ENCODE data around the gene LRP1-AS.

LRP1-AS gene

DNA sequence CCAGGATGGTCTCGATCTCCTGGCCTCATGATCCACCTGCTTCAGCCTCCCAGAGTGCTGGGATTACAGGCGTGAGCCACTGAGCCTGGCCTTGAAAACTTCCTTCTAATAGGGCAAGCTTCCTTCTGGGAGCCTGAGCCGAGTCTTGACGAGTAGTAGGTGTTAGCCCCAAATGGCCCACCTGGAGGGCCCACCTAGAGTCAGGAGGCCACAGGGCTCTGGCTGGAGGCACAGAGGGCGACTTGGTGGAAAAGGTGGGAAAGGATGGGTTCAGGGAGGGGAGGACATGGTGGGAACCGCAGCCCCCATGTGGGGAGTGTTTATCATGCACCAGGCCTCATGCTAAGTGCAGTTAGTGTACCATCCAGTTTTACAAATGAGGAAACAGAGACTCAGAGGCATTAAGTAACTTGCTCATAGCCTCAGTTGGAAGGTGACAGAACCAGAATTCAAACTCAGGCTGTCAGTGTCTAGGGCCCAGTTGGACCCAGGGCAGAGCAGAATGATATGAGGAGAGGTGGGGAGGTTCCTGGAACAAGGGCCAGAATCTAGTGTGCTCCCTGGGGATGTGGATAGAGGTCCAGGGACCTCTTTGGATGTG lies 3.1 kb upstream of the LRP1-AS start:
- no peak for TF ChIP-seq TAF1 (IDR thresholded peaks at IDR 0.05; ENCODE audit: borderline replicate concordance, insufficient read depth, low read length)

GRCh38 chr12:57149245-57149900 lies 2.0 kb upstream of the LRP1-AS start:
- TF ChIP-seq POLR2AphosphoS5 (IDR thresholded peaks at IDR 0.05; ENCODE audit: low read depth, low read length) (0 out of 2 replicates have a peak, but pooled peaks have one; percentile 20), TAF1 (IDR thresholded peaks at IDR 0.05; ENCODE audit: borderline replicate concordance, insufficient read depth, low read length) (no peak), FOXP2 (optimal IDR thresholded peaks at IDR 0.05; ENCODE audit: borderline replicate concordance, extremely low read depth, extremely low read length, insufficient read depth) (peak; percentile 8), REST (IDR thresholded peaks at IDR 0.05; ENCODE audit: insufficient read depth in 1 of 2, low read depth in 2 of 2, low read length in 2 of 2) (no peak), SIN3A (IDR thresholded peaks at IDR 0.05; ENCODE audit: borderline replicate concordance, insufficient read depth, low read length) (no peak)

DNA sequence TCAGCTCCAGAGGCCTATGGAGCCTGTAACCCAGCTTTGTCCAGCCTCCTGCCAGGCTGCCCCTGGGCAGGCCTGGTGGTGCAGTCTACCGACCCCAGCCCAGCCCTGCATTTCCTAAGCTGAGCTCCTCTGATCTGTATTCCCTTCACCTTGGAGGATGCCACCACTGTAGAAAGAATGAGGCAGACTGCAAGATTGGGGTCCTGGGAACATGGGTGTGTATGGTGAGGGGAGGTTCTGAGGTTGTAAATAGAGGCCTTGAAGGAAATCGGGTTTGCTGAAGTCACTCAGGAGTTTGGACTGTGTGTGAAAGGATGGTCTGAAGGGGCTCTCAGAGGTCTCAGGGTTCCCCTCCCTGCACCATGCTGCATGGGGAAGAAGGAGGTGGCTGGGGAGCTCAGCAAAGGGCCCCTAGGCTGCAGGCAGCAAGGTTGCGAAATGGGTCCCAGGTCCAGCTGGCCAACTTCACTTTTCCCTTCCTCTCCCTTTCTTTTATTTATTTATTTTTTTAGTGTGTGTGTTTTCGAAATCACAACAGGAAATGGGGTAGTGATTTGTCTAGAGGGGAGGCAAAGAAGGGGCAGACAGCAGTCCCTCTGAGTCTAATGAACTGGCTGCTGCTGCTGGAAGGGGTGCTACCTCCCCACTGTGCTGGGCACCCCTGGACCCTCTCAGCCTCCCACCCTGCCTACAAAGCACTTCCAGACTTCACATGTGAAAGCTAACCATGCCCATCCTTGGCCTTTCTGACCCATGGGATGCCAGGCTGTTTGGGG lies 1.2 kb upstream of the LRP1-AS start:
- TF ChIP-seq FOXP2 (optimal IDR thresholded peaks at IDR 0.05; ENCODE audit: borderline replicate concordance, extremely low read depth, extremely low read length, insufficient read depth) (no peak), REST (IDR thresholded peaks at IDR 0.05; ENCODE audit: insufficient read depth in 1 of 2, low read depth in 2 of 2, low read length in 2 of 2) (peak in 1 of 2 experiments; percentile 3; a peak in 1 of 4 replicates)

DNA sequence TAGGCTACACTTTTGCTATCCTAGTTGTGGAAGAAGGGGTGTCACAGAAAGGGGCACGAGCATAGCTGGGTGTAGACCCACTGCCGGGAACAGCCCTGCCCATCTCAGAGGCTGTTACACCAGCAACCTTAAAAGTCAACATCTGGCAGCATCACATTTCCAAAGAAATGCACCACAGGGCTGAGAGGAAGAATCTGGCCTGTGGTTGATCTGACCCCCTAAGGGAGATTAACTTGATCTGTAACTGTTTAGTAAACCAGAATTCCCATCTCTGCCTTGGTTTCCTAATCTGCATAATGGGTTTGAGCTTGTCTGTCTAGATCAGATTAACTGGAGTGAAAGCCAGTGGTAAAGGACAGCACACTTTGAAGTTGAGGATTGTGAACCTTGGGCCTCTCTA lies 1.3 kb downstream of the LRP1-AS start:
- TF ChIP-seq REST (IDR thresholded peaks at IDR 0.05; ENCODE audit: insufficient read depth in 1 of 2, low read depth in 2 of 2, low read length in 2 of 2) (no peak), TAF1 (IDR thresholded peaks at IDR 0.05; ENCODE audit: borderline replicate concordance, insufficient read depth, low read length) (no peak), FOXP2 (optimal IDR thresholded peaks at IDR 0.05; ENCODE audit: borderline replicate concordance, extremely low read depth, extremely low read length, insufficient read depth) (no peak), SIN3A (IDR thresholded peaks at IDR 0.05; ENCODE audit: borderline replicate concordance, insufficient read depth, low read length) (no peak)

DNA sequence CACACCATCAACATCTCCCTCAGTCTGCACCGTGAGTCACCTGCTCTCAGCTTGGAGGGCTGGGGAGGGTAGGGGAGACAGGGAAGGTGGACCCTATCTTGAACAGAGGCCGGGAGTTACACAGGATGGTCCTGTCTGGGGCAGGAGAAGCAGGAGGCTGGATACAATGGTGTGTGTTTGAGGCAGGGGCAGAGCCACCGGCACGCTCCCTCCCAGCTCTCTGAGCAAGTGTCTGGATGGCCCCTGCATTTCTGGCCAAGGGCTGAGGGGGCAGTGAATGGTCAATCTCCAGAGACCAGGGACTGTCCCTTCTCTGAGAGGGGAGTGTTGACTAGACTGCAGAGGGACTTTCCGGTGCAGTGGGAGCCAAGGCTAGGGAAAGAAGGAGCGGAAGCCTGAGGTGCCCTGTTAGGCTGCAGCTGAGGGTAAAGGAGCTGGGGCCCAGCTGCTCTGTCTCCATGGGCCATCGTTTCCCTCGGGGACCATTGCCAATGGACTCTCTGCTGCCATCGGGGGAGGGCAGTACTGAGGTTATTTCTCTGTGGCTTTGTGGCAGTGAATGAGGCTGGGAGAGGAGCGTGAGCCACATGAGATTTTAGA lies 1.9 kb downstream of the LRP1-AS start:
- no peak for TF ChIP-seq POLR2AphosphoS5 (IDR thresholded peaks at IDR 0.05; ENCODE audit: low read depth, low read length)

- TF ChIP-seq FOXP2 (optimal IDR thresholded peaks at IDR 0.05; ENCODE audit: borderline replicate concordance, extremely low read depth, extremely low read length, insufficient read depth): no peak
Measured at GRCh38 chr12:57143454-57143853, 4.0 kb downstream of the LRP1-AS start.

All from PFSK-1 (cell line).